Epithelial cell of esophagus (primary cell): ENCODE results near the gene CAP1.
"Not testable (repeated sequence)": the region's sequence is repeated elsewhere in the genome, so short reads cannot be mapped to it uniquely, and the experiment has no call there.

Experiments
- DNase-seq: peaks from one replicate; pipeline ENCODE4 v3.0.0; 2010; ENCODE audit warnings: low read depth
- H3K4me3 ChIP-seq: 2 replicates; pipeline ENCODE4 v1.5.1; 2011; ENCODE audit warnings: mild to moderate bottlenecking, low read length, control low read depth
- CTCF ChIP-seq: IDR thresholded peaks from 2 replicates; pipeline ENCODE4 v1.5.1; 2011; ENCODE audit warnings: low read depth, mild to moderate bottlenecking, low read length, control low read depth, inconsistent platforms; ENCODE audit not compliant: insufficient read depth; ENCODE audit errors: missing control alignments

The CAP1 gene

GRCh38 chr1:40075266-40075665, 34.7 kb downstream of the CAP1 start:
- TF ChIP-seq CTCF, result no peak
- no peak overlapping the region for H3K4me3 ChIP-seq
- no peak for DNase-seq

GRCh38 chr1:40076895-40077312, 36.4 kb downstream of the CAP1 start:
- no peak overlapping the region for H3K4me3 ChIP-seq
- peak; percentile 76 for DNase-seq
- TF ChIP-seq CTCF, result no peak

GRCh38 chr1:40078512-40079333, 38.2 kb downstream of the CAP1 start:
- no peak overlapping the region for H3K4me3 ChIP-seq
- DNase-seq, result peak; percentile 71
- peak; percentile 88 for TF ChIP-seq CTCF

GRCh38 chr1:40079774-40080400, 39.4 kb downstream of the CAP1 start:
- no peak for TF ChIP-seq CTCF
- H3K4me3 ChIP-seq, result no peak overlapping the region
- DNase-seq, result no peak

GRCh38 chr1:40081871-40082270, 41.3 kb downstream of the CAP1 start:
- DNase-seq, result no peak
- TF ChIP-seq CTCF, result no peak
- H3K4me3 ChIP-seq, result no peak overlapping the region

GRCh38 chr1:40084750-40085149, 44.2 kb downstream of the CAP1 start:
- peak; percentile 76 for TF ChIP-seq CTCF
- peak; percentile 57 for DNase-seq
- not testable (repeated sequence) for H3K4me3 ChIP-seq
